ENCODE results near the gene PRMT3. TPM values are rescaled to one million over a fixed set of nuclear protein-coding genes. Genes with fewer than 3 reads are reported as not detected.
"Not testable (repeated sequence)": the region's sequence is repeated elsewhere in the genome, so short reads cannot be mapped to it uniquely, and the experiment has no call there.

PRMT3 gene
- total RNA-seq, 2 donors from 2014 or later = 10.1 to 12.2 TPM

DNA sequence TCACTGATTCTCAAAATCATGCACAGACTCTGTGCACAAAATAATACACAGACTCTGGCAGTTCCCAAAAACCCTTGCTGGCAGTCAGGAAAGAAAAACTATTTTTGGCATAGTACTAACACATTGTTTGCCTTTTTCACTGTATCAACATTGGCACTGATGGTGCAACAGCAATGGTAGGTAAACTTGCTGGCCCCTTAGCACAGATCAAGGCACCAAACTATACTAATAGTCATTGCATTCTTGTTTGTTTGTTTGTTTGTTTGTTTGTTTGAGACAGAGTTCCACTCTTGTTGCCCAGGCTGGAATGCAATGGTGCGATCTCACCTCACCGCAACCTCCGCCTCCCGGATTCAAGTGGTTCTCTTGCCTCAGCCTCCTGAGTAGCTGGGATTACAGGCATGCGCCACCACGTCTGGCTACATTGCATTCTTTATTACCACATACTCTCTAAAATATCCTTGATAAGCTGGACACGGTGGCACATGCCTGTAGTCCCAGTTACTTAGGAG, 130.9 kb downstream of the PRMT3 start:
- ATAC-seq (no peak), DNase-seq (no peak)
- Mint-ChIP-seq H3K27me3 (peaks cover 18% of the 10 kb centered on the region), H3K27ac (no peak overlapping the region), H3K4me1 (peaks cover 3% of the 10 kb centered on the region), H3K36me3 (ENCODE audit: low read depth) (peaks cover 2% of the 10 kb centered on the region), H3K4me3 (no peak overlapping the region)
- H3K9me3 ChIP-seq (ENCODE audit: control insufficient read depth, low read length, poor library complexity, severe bottlenecking) = no peaks in the 10 kb centered on the region

DNA sequence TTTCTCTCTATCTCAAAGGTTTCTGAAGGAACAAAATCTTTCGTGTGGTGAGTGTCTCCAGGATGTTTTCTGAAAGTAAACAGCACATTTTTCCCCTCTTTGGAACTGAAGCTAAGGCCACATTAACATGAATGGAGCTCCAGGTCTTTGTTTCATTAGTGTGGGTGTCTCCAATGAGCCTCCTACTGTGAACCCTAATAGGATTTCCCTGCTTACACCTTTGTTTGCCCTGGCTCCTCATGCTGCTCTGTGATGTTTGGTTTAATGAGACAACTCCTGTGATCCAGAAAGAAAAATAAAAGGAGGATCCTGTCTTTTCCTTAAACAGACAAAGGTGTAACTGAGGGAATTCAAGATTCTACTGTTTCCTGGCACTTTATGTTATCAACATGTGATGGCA, 135.0 kb downstream of the PRMT3 start:
- H3K4me3 Mint-ChIP-seq = no peak overlapping the region

GRCh38 chr11:20529757-20530156, 142.2 kb downstream of the PRMT3 start:
- Mint-ChIP-seq H3K36me3 (ENCODE audit: low read depth) (no peaks in the 10 kb centered on the region), H3K27me3 (peaks cover 25% of the 10 kb centered on the region), H3K4me1 (peaks cover 8% of the 10 kb centered on the region), H3K27ac (no peak overlapping the region), H3K4me3 (no peak overlapping the region)
- DNase-seq (no peak), ATAC-seq (no peak)
- no peaks in the 10 kb centered on the region for H3K9me3 ChIP-seq (ENCODE audit: control insufficient read depth, low read length, poor library complexity, severe bottlenecking)

More for the DNA sequence above, 135.0 kb downstream of the PRMT3 start:
- H3K36me3 Mint-ChIP-seq (ENCODE audit: low read depth) = peaks cover 2% of the 10 kb centered on the region
- no peak for ATAC-seq
- H3K27me3 Mint-ChIP-seq = peaks cover 13% of the 10 kb centered on the region
- peaks cover 3% of the 10 kb centered on the region for H3K4me1 Mint-ChIP-seq
- H3K9me3 ChIP-seq (ENCODE audit: control insufficient read depth, low read length, poor library complexity, severe bottlenecking) = no peaks in the 10 kb centered on the region
- no peak for DNase-seq
- H3K27ac Mint-ChIP-seq = no peak overlapping the region

DNA sequence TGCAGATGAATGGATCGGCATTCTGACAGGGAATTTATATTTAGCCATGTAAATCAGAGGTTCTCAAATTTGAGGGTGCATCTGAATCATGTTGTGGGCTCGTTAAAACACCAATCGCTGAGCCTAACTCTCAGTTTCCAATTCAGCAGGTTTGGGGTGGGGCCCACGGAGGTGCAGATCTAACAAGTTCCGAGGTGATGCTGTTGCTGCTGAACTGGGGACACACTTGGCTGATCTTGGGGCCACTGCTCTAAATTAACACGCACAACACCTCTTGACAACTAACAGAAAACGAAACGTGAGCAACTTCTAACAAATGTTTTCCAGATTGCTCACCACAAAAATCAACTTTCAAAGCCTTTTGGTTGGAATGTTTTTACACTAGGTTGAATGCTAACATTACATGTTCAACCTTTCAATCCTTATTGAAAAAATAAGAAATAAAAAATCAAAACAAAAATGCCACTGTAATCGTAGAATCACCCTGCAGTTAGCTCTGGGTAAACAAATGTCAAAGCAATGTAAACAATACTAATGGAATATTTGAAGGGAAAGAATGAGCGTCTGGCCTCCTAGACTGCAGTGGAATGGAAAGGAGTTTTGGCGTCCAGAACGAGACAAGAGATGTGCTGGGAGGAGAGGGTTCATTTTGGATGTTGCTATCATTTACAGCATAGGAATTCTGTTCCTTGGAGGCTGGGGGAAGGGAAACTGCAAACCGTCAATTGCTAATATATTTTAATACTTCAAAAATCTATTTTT, 143.6 kb downstream of the PRMT3 start:
- H3K9me3 ChIP-seq (ENCODE audit: control insufficient read depth, low read length, poor library complexity, severe bottlenecking) = no peaks in the 10 kb centered on the region
- peaks cover 37% of the 10 kb centered on the region for H3K27me3 Mint-ChIP-seq
- H3K36me3 Mint-ChIP-seq (ENCODE audit: low read depth) = no peaks in the 10 kb centered on the region
- ATAC-seq = no peak
- peaks cover 8% of the 10 kb centered on the region for H3K4me1 Mint-ChIP-seq
- DNase-seq = no peak
- no peak overlapping the region for H3K27ac Mint-ChIP-seq
- no peak overlapping the region for H3K4me3 Mint-ChIP-seq

DNA sequence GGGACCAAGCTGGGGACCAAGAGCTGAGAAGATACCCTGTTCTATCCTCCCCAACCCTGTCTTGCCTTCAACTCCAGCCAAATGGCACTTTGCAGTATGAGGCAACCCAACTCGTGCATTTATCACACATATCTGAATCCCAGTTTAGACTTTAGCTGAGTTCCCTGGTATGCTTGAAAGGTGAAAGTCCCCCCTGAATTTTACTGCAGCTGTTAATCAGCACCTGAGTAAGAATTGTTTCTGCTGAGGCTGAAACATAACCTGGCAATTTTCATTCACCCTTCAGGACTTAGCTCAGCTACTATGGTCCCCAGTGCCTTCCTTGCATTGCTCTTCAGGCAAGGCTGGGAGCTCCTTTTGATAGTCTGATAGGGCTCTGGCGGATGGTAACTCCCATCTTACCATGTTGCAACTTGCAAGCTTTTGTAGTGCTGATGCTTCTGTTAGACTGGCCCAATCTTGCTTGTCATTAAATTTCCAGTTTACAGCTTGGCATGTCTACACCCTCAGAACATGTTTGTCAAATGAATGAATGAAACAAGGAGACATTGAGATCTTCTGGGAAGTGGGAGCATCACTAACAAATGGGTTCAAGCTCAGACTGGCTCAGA, 147.9 kb downstream of the PRMT3 start:
- H3K9me3 ChIP-seq (ENCODE audit: control insufficient read depth, low read length, poor library complexity, severe bottlenecking) = no peaks in the 10 kb centered on the region
- Mint-ChIP-seq H3K27me3 (peaks cover 36% of the 10 kb centered on the region), H3K36me3 (ENCODE audit: low read depth) (no peaks in the 10 kb centered on the region), H3K27ac (no peak overlapping the region), H3K4me3 (no peak overlapping the region), H3K4me1 (peaks cover 7% of the 10 kb centered on the region)
- DNase-seq (no peak), ATAC-seq (no peak)

- Mint-ChIP-seq H3K4me3 (no peak overlapping the region), H3K36me3 (ENCODE audit: low read depth) (no peaks in the 10 kb centered on the region), H3K27ac (no peak overlapping the region), H3K4me1 (peaks cover under 1% of the 10 kb centered on the region), H3K27me3 (peaks cover 40% of the 10 kb centered on the region)
- no peak for ATAC-seq
- no peak for DNase-seq
- no peaks in the 10 kb centered on the region for H3K9me3 ChIP-seq (ENCODE audit: control insufficient read depth, low read length, poor library complexity, severe bottlenecking)
Measured at GRCh38 chr11:20536365-20536764, 148.8 kb downstream of the PRMT3 start.

DNA sequence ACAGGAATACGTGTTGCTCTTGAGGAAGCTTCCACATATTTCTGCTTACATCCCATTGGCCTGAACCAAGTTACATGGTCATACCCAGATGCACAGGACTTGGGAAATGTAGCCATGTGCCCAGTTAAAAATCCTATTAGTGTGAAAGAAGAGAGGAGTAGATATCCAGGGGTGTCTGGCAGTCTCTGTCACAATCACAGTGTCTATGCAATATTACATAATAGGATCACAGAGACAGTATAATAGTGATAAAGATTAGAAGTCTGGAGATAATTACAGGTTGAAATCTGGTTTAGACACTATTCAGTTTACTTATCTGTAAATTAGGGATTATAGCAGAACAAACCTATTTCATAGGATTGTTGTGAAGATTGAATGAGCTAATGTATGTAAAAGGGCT, 149.3 kb downstream of the PRMT3 start:
- DNase-seq (no peak), ATAC-seq (no peak)
- Mint-ChIP-seq H3K4me1 (no peaks in the 10 kb centered on the region), H3K27ac (no peak overlapping the region), H3K4me3 (no peak overlapping the region), H3K36me3 (ENCODE audit: low read depth) (no peaks in the 10 kb centered on the region), H3K27me3 (peaks cover 43% of the 10 kb centered on the region)
- H3K9me3 ChIP-seq (ENCODE audit: control insufficient read depth, low read length, poor library complexity, severe bottlenecking) = no peaks in the 10 kb centered on the region

DNA sequence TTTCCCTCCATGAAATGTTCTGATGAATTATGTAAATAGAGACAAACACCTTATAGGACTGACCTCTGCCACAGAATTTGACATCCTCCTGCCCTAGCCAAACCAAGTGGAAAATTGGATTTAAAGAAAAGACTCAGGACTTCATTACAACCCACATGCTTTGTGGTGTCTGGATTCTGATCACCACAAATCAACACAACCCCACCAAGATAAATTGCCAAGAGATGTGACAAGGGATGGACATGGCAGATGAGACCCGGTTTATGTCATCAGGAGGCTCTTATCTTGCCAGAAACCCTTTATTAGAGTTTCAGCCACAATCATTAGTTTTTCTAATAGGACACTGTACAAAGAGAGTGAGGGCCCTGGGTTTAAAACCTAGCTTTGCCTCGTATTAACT, 154.0 kb downstream of the PRMT3 start:
- Mint-ChIP-seq H3K4me1 (peaks cover 3% of the 10 kb centered on the region), H3K36me3 (ENCODE audit: low read depth) (no peaks in the 10 kb centered on the region), H3K27ac (no peak overlapping the region), H3K4me3 (no peak overlapping the region), H3K27me3 (peaks cover 14% of the 10 kb centered on the region)
- no peaks in the 10 kb centered on the region for H3K9me3 ChIP-seq (ENCODE audit: control insufficient read depth, low read length, poor library complexity, severe bottlenecking)
- ATAC-seq (no peak), DNase-seq (no peak)

- Mint-ChIP-seq H3K4me1 (peaks cover 3% of the 10 kb centered on the region), H3K27me3 (peaks cover 11% of the 10 kb centered on the region), H3K4me3 (no peak overlapping the region), H3K36me3 (ENCODE audit: low read depth) (no peaks in the 10 kb centered on the region), H3K27ac (no peak overlapping the region)
- DNase-seq = no peak
- ATAC-seq = no peak
- H3K9me3 ChIP-seq (ENCODE audit: control insufficient read depth, low read length, poor library complexity, severe bottlenecking) = no peaks in the 10 kb centered on the region
Measured at GRCh38 chr11:20544603-20545237, 157.2 kb downstream of the PRMT3 start.

GRCh38 chr11:20547411-20547810, 159.9 kb downstream of the PRMT3 start:
- H3K27ac Mint-ChIP-seq = no peak overlapping the region
- H3K4me3 Mint-ChIP-seq = no peak overlapping the region
- H3K9me3 ChIP-seq (ENCODE audit: control insufficient read depth, low read length, poor library complexity, severe bottlenecking) = no peaks in the 10 kb centered on the region
- ATAC-seq (no peak), DNase-seq (no peak)
- peaks cover 3% of the 10 kb centered on the region for H3K4me1 Mint-ChIP-seq
- no peaks in the 10 kb centered on the region for H3K36me3 Mint-ChIP-seq (ENCODE audit: low read depth)
- H3K27me3 Mint-ChIP-seq = peaks cover 13% of the 10 kb centered on the region

GRCh38 chr11:20551096-20551495, 163.6 kb downstream of the PRMT3 start:
- peaks cover 2% of the 10 kb centered on the region for H3K9me3 ChIP-seq (ENCODE audit: control insufficient read depth, low read length, poor library complexity, severe bottlenecking)
- DNase-seq (no peak), ATAC-seq (no peak)
- Mint-ChIP-seq H3K36me3 (ENCODE audit: low read depth) (no peaks in the 10 kb centered on the region), H3K4me1 (no peaks in the 10 kb centered on the region), H3K27me3 (peaks cover 9% of the 10 kb centered on the region), H3K27ac (no peak overlapping the region), H3K4me3 (no peak overlapping the region)

DNA sequence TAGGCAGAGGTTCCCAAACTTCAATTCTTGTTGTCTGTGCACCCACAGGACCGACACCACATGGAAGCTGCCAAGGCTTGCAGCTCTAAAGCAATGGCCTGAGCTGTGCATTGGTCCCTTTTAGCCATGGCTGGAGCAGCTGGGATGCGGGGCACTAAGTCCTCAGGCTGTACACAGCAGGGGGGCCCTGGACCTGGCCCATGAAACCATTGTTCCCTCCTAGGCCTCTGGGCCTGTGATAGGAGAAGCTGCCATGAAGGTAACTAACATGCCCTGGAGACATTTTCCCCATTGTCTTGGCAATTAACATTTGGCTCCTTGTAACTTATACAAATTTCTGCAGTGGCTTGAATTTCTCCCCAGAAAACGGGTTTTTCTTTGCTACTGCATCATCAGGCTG, 168.3 kb downstream of the PRMT3 start:
- Mint-ChIP-seq H3K36me3 (ENCODE audit: low read depth) (no peaks in the 10 kb centered on the region), H3K27me3 (peaks cover 15% of the 10 kb centered on the region), H3K27ac (no peak overlapping the region), H3K4me3 (no peak overlapping the region), H3K4me1 (no peaks in the 10 kb centered on the region)
- DNase-seq (no peak), ATAC-seq (no peak)
- H3K9me3 ChIP-seq (ENCODE audit: control insufficient read depth, low read length, poor library complexity, severe bottlenecking) = peaks cover 2% of the 10 kb centered on the region

GRCh38 chr11:20556396-20556795, 168.9 kb downstream of the PRMT3 start:
- not testable (repeated sequence) for DNase-seq; H3K9me3 ChIP-seq (ENCODE audit: control insufficient read depth, low read length, poor library complexity, severe bottlenecking); H3K27ac Mint-ChIP-seq; ATAC-seq; H3K36me3 Mint-ChIP-seq (ENCODE audit: low read depth); H3K4me1 Mint-ChIP-seq; H3K4me3 Mint-ChIP-seq
- H3K27me3 Mint-ChIP-seq = peaks cover 12% of the 10 kb centered on the region
